Measurements from ENCODE around the gene PAX5. TPM values are rescaled to one million over a fixed set of nuclear protein-coding genes. Genes with fewer than 3 reads are reported as not detected.

Gene PAX5
- total and polyA plus RNA-seq, 9 donors, result 0.02 to 0.28 (median 0.05) TPM; not detected in 6

GRCh38 chr9:36905101-36906066 is 128.7 kb downstream of the PAX5 start:
- Histone ChIP-seq H3K36me3 (no peaks in the 10 kb centered on the region), H3K9me3 (no peaks in the 10 kb centered on the region), H3K27me3 (no peaks in the 10 kb centered on the region), H3K4me3 (no peak overlapping the region), H3K27ac (no peak overlapping the region), H3K4me1 (ENCODE audit: insufficient read depth) (no peaks in the 10 kb centered on the region)
- WGBS, 3 donors, result 78 to 82% (median 78%) methylated on average over 10 of the region's 10 CpGs
- no peak for DNase-seq
- TF ChIP-seq CTCF (IDR thresholded peaks at IDR 0.05), result no peak
- TF ChIP-seq EP300 (IDR thresholded peaks at IDR 0.05), result no peak
- no peak for TF ChIP-seq POLR2A (IDR thresholded peaks at IDR 0.05)
- intact Hi-C loops (cut with DNase I), result no loop called here

- no peak overlapping the region for H3K27ac ChIP-seq
- no peaks in the 10 kb centered on the region for H3K27me3 ChIP-seq
- no peaks in the 10 kb centered on the region for H3K36me3 ChIP-seq
- TF ChIP-seq CTCF (IDR thresholded peaks at IDR 0.05), result no peak
- TF ChIP-seq POLR2A (IDR thresholded peaks at IDR 0.05), result no peak
- no peak for TF ChIP-seq EP300 (IDR thresholded peaks at IDR 0.05)
- no peaks in the 10 kb centered on the region for H3K4me1 ChIP-seq (ENCODE audit: insufficient read depth)
- peak in 3 of 5 donors; percentile 40 to 54 (median 41) for DNase-seq
- intact Hi-C loops (cut with DNase I), result no loop called here
- WGBS, 3 donors, result 19 to 33% (median 29%) methylated on average over 4 of the region's 4 CpGs
- H3K9me3 ChIP-seq, result no peaks in the 10 kb centered on the region
- H3K4me3 ChIP-seq, result no peak overlapping the region
Measured at GRCh38 chr9:36903541-36904435, 130.3 kb downstream of the PAX5 start.

- no peaks in the 10 kb centered on the region for H3K9me3 ChIP-seq
- WGBS, 3 donors, result 74 to 81% (median 80%) methylated on average over 5 of the region's 5 CpGs
- no peak for TF ChIP-seq CTCF (IDR thresholded peaks at IDR 0.05)
- no peak for TF ChIP-seq POLR2A (IDR thresholded peaks at IDR 0.05)
- no peak for TF ChIP-seq EP300 (IDR thresholded peaks at IDR 0.05)
- no peak for DNase-seq
- no peaks in the 10 kb centered on the region for H3K27me3 ChIP-seq
- H3K4me1 ChIP-seq (ENCODE audit: insufficient read depth), result no peaks in the 10 kb centered on the region
- H3K27ac ChIP-seq, result no peak overlapping the region
- no peak overlapping the region for H3K4me3 ChIP-seq
- H3K36me3 ChIP-seq, result no peaks in the 10 kb centered on the region
- intact Hi-C loops (cut with DNase I), result no loop called here
Measured at GRCh38 chr9:36902861-36903524, 131.1 kb downstream of the PAX5 start.

Data from ovary (tissue), 9 donors.